Esophagus squamous epithelium (tissue), 4 donors: ENCODE data around the gene UBE2I.

ENCODE experiments used
- CTCF ChIP-seq, 6 experiments: fragments of 450-650 bp in 4 of 6; fragments of 200-600 bp in 2 of 6; sonication (generic) in 2 of 6; IDR thresholded peaks; one replicate each; pipeline ENCODE4 v1.5.1; 2016 to 2019; ENCODE audit warnings: antibody characterized with exemption in 6 of 6, mild to moderate bottlenecking in 4 of 6, moderate library complexity in 4 of 6
- POLR2A ChIP-seq, 4 donors: fragments of 450-650 bp; IDR thresholded peaks; one replicate each; pipeline ENCODE4 v1.6.1; 2017; ENCODE audit warnings: antibody characterized with exemption in 4 of 4, mild to moderate bottlenecking in 4 of 4, moderate library complexity in 3 of 4

DNA sequence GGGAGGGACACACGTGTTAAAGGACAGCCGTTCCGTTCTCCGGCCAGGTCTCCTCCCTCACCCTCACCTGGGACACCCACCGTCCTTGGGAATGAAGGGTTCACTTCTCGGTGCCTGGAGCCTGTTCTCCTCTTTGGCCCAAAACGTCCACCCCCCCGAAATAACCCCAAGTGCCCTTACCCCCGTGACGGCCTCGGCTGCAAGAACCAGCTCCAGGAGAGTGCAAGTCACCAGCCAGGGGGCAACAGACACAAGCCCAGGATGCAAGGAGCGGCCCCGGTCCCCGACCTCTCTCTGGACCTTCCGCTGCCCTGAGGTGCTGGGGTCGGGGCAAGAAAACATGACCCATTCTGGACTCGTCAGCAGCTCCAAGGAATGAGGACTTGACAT lies 20.0 kb upstream of the UBE2I start:
- TF ChIP-seq CTCF (IDR thresholded peaks at IDR 0.05) = no peak
- no peak for TF ChIP-seq POLR2A (IDR thresholded peaks at IDR 0.05)
